HUDEP-2 (cell line): ENCODE measurements around the gene CRABP2.

Experiments
- DNase-seq, 76 experiments: peaks; one replicate each; lab custom pipeline; 2025; ENCODE audit not compliant: unreplicated experiment in 76 of 76; lab: John Stamatoyannopoulos, UW

The CRABP2 gene

GRCh38 chr1:156675210-156676113 is 29.9 kb downstream of the CRABP2 start:
- DNase-seq, result no peak

- no peak for DNase-seq
Observed at GRCh38 chr1:156673387-156674121, 31.8 kb downstream of the CRABP2 start.

GRCh38 chr1:156671804-156672203 is 33.6 kb downstream of the CRABP2 start:
- DNase-seq, result no peak

GRCh38 chr1:156670791-156671190 is 34.6 kb downstream of the CRABP2 start:
- DNase-seq, result no peak

GRCh38 chr1:156670359-156670758 is 35.0 kb downstream of the CRABP2 start:
- no peak for DNase-seq

GRCh38 chr1:156669794-156670193 is 35.6 kb downstream of the CRABP2 start:
- DNase-seq, result no peak

GRCh38 chr1:156668801-156669637 is 36.4 kb downstream of the CRABP2 start:
- no peak for DNase-seq

GRCh38 chr1:156667968-156668709 is 37.2 kb downstream of the CRABP2 start:
- DNase-seq, result no peak

GRCh38 chr1:156667610-156667967 is 37.8 kb downstream of the CRABP2 start:
- DNase-seq, result no peak

GRCh38 chr1:156666862-156667609 is 38.3 kb downstream of the CRABP2 start:
- DNase-seq, result no peak

- no peak for DNase-seq
Observed at GRCh38 chr1:156665539-156665938, 39.8 kb downstream of the CRABP2 start.

GRCh38 chr1:156664767-156665411 is 40.5 kb downstream of the CRABP2 start:
- no peak for DNase-seq

- DNase-seq, result no peak
Observed at GRCh38 chr1:156664046-156664766, 41.2 kb downstream of the CRABP2 start.

- DNase-seq, result no peak
Observed at GRCh38 chr1:156663178-156663577, 42.2 kb downstream of the CRABP2 start.

- DNase-seq, result no peak
Observed at GRCh38 chr1:156662800-156663055, 42.7 kb downstream of the CRABP2 start.

GRCh38 chr1:156662005-156662799 is 43.2 kb downstream of the CRABP2 start:
- no peak for DNase-seq

GRCh38 chr1:156660752-156661112 is 44.7 kb downstream of the CRABP2 start:
- DNase-seq, result no peak
